RWPE2 (cell line): ENCODE results near the gene PHC3.

Source experiments
- ATAC-seq: fragments of 200-7000 bp; cut with Tn5 transposase; 3 replicates; pipeline ENCODE4 v1.9.1; 2021; ENCODE audit warnings: low read depth
- DNase-seq: peaks from one replicate; pipeline ENCODE4 v3.0.0-alpha.2; 2020; ENCODE audit warnings: low spot score
- H3K27ac ChIP-seq: fragments of 450-650 bp; 2 replicates; pipeline ENCODE4 v1.5.1; 2017; ENCODE audit warnings: mild to moderate bottlenecking; ENCODE audit not compliant: poor library complexity, severe bottlenecking
- H3K27me3 ChIP-seq: fragments of 250-450 bp; sonication (Bioruptor Pico); 2 replicates; pipeline ENCODE4 v1.5.1; 2021; ENCODE audit warnings: mild to moderate bottlenecking, moderate library complexity; ENCODE audit not compliant: insufficient read depth, poor library complexity, severe bottlenecking
- H3K36me3 ChIP-seq: fragments of 250-450 bp; sonication (Bioruptor Pico); 2 replicates; pipeline ENCODE4 v1.5.1; 2020; ENCODE audit warnings: low read depth, mild to moderate bottlenecking, moderate library complexity
- H3K4me1 ChIP-seq: fragments of 250-450 bp; sonication (Bioruptor Pico); 2 replicates; pipeline ENCODE4 v1.5.1; 2021; ENCODE audit warnings: mild to moderate bottlenecking, moderate library complexity; ENCODE audit not compliant: insufficient read depth, poor library complexity, severe bottlenecking
- H3K4me3 ChIP-seq: fragments of 250-450 bp; sonication (Bioruptor Pico); 2 replicates; pipeline ENCODE4 v1.5.1; 2021; ENCODE audit warnings: mild to moderate bottlenecking, moderate library complexity; ENCODE audit not compliant: severe bottlenecking
- H3K9me3 ChIP-seq: fragments of 250-450 bp; sonication (Bioruptor Pico); 2 replicates; pipeline ENCODE4 v1.5.1; 2021; ENCODE audit warnings: mild to moderate bottlenecking, moderate library complexity; ENCODE audit not compliant: severe bottlenecking
- CTCF ChIP-seq: fragments of 450-650 bp; IDR thresholded peaks from one replicate; pipeline ENCODE4 v1.5.1; 2017; ENCODE audit warnings: mild to moderate bottlenecking, moderate library complexity; ENCODE audit not compliant: poor library complexity, severe bottlenecking

The PHC3 gene

GRCh38 chr3:170056710-170057454 is 124.7 kb downstream of the PHC3 start:
- no peak overlapping the region for H3K27ac ChIP-seq
- DNase-seq (no peak), ATAC-seq (no peak)
- H3K36me3 ChIP-seq, result no peaks in the 10 kb centered on the region
- H3K4me1 ChIP-seq, result no peaks in the 10 kb centered on the region
- no peak for TF ChIP-seq CTCF
- no peak overlapping the region for H3K4me3 ChIP-seq
- H3K9me3 ChIP-seq, result no peaks in the 10 kb centered on the region
- H3K27me3 ChIP-seq, result no peaks in the 10 kb centered on the region

GRCh38 chr3:170055209-170055608 is 126.3 kb downstream of the PHC3 start:
- no peak for DNase-seq
- no peak for TF ChIP-seq CTCF
- H3K36me3 ChIP-seq, result no peaks in the 10 kb centered on the region
- H3K27ac ChIP-seq, result no peak overlapping the region
- no peaks in the 10 kb centered on the region for H3K9me3 ChIP-seq
- no peak overlapping the region for H3K4me3 ChIP-seq
- ATAC-seq, result 0 out of 3 replicates have a peak, but pooled peaks have one; percentile 25
- no peaks in the 10 kb centered on the region for H3K27me3 ChIP-seq
- no peaks in the 10 kb centered on the region for H3K4me1 ChIP-seq

GRCh38 chr3:170054204-170054603 is 127.3 kb downstream of the PHC3 start:
- DNase-seq, result no peak
- no peaks in the 10 kb centered on the region for H3K9me3 ChIP-seq
- no peaks in the 10 kb centered on the region for H3K4me1 ChIP-seq
- peak; percentile 44; the same call in 1 of the 3 replicates for ATAC-seq
- H3K27me3 ChIP-seq, result no peaks in the 10 kb centered on the region
- peak; percentile 45 for TF ChIP-seq CTCF
- H3K27ac ChIP-seq, result no peak overlapping the region
- no peaks in the 10 kb centered on the region for H3K36me3 ChIP-seq
- no peak overlapping the region for H3K4me3 ChIP-seq

- H3K36me3 ChIP-seq, result no peaks in the 10 kb centered on the region
- H3K27ac ChIP-seq, result no peak overlapping the region
- H3K9me3 ChIP-seq, result no peaks in the 10 kb centered on the region
- H3K4me3 ChIP-seq, result no peak overlapping the region
- H3K4me1 ChIP-seq, result no peaks in the 10 kb centered on the region
- H3K27me3 ChIP-seq, result no peaks in the 10 kb centered on the region
- ATAC-seq (no peak), DNase-seq (no peak)
- no peak for TF ChIP-seq CTCF
Measured at GRCh38 chr3:170052398-170052797, 129.1 kb downstream of the PHC3 start.

- Histone ChIP-seq H3K36me3 (no peaks in the 10 kb centered on the region), H3K4me1 (no peaks in the 10 kb centered on the region), H3K27ac (no peak overlapping the region), H3K9me3 (no peaks in the 10 kb centered on the region), H3K4me3 (no peak overlapping the region), H3K27me3 (no peaks in the 10 kb centered on the region)
- DNase-seq (no peak), ATAC-seq (no peak)
- no peak for TF ChIP-seq CTCF
Measured at GRCh38 chr3:170050753-170051152, 130.8 kb downstream of the PHC3 start.
